HFF-Myc (cell line): ENCODE results near the gene RNF222.

ENCODE experiments used
- DNase-seq: peaks from one replicate; pipeline ENCODE4 v3.0.0-alpha.2; 2011; ENCODE audit warnings: low read depth; ENCODE audit errors: extremely low read depth
- H3K4me3 ChIP-seq: replicated peaks from 2 replicates; pipeline ENCODE4 v1.5.1; 2011; ENCODE audit warnings: low read depth, mild to moderate bottlenecking, control low read depth, low read length
- CTCF ChIP-seq: IDR thresholded peaks from 2 replicates; pipeline ENCODE4 v1.5.1; 2012; ENCODE audit warnings: mild to moderate bottlenecking, low read depth, low read length, control low read depth; ENCODE audit errors: missing control alignments

Gene RNF222

DNA sequence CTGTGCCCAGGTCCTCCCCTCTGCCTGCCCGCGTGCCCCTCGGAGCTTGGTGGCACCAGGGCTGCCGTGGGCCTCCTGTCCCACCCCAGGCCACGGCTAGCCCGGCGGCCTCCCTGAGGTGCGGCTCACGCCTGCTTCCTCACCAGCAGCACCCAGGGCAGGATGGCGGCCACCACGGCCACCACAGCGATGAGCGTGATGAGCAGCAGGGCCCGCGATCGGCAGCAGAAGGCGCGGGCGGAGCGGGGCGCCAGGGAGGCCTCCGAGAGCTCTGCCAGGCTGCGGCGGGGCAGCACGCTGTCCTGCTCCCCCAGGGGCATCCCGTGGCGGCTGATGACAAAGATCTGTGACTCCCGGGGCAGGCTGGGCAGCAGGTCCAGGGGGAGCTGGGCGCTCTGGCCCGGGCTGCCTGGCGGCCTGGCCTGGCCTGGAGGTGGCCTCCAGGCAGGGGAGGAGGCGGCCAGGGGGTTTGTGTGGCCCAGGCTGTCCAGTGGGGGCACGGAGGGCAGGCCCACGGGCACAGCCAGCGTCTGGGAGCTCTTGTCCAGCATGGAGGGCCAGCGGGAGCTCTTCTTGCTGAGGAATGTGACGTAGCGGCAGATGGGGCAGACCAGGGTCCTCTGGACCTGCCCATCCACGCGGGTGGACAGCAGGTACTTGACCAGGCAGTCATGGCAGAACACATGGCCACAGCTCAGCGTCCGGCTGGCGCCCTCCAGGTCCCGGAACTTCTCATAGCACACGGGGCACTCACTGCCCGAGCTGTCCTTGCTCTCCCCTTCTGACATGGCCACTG, 4.8 kb downstream of the RNF222 start:
- no peak overlapping the region for H3K4me3 ChIP-seq
- DNase-seq, result no peak
- TF ChIP-seq CTCF, result no peak

DNA sequence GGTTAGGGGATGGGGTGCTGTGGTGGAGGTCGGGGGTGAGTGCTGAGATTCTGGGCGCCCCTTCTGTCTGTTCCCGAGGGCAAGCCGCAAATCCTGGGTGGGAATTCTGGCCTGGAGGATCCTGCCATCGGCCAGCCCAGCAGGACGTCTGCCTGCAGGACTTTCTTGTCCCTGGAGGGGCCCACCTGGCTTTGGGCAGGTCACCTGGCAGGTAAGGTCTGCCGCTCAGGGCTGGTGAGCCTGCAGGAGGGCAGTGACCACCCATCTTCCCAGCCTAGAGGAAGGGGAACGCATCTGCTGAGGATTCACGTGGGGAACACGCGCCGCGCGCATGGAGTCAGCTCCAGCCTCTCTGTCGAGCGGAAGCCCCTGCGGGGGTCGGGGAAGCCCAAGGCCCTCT, 5.4 kb downstream of the RNF222 start:
- no peak overlapping the region for H3K4me3 ChIP-seq
- DNase-seq, result no peak
- TF ChIP-seq CTCF, result no peak

- no peak for DNase-seq
- H3K4me3 ChIP-seq, result no peak overlapping the region
- TF ChIP-seq CTCF, result no peak
These were observed 5.9 kb downstream of the RNF222 start for GRCh38 chr17:8391711-8392110.

DNA sequence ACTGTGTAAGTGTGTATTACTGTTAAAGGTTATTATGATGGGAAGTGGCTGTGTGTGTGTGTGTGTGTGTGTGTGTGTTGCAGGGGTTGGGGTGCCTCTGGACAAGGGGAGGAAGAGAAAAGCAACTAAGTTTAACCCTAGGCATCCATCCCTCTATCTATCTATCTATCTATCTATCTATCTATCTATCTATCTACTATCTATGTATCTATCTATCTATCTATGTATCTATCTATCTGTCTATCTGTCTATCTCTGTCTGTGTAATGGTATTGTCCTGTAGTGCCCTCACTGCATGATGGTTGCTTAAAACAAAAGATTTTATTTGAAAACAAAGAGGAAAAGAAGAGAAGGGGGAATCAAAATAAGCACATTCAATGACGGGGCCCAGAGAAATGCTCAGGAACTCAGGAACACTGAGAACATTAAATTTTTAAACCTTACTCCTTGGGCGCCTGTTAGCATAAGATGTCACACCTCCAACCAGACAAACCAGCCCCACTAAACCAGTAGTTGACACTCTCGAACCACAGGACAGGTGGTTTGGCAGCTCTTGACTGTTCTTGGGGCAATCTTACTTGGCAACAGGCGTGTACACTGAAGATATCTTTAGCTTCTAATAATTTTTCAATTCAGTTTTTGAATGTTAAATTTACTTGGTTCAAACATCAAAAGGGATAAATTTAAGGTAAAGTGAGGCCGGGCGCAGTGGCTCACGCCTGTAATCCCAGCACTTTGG, 9.5 kb downstream of the RNF222 start:
- H3K4me3 ChIP-seq, result no peak overlapping the region
- DNase-seq, result no peak
- TF ChIP-seq CTCF, result no peak

DNA sequence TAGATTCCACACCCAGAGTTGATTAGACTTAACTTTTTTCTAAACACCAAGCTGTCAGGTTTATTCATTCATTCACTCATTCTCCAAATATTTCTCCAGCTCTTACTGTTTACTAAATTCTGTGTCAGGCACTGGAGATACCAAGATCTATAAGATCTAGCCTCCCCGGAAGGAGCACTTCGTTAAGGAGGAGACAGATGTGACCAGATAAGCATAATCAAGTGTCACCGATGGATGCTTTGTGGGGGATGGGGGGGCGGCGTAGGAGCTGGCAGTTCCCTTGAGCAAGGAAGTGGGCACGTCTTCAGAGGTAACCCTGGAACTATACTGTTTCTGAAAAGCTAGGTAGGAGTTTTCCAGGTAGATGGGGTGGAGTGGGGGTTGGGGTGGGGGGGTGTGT, 10.8 kb downstream of the RNF222 start:
- TF ChIP-seq CTCF, result no peak
- DNase-seq, result no peak

GRCh38 chr17:8384801-8385378, 12.7 kb downstream of the RNF222 start:
- peak overlapping the region; percentile 75 for H3K4me3 ChIP-seq
- peak; percentile 65 for DNase-seq
- TF ChIP-seq CTCF, result no peak

More for the DNA sequence above, 10.8 kb downstream of the RNF222 start:
- H3K4me3 ChIP-seq, result no peak overlapping the region
